Hepatic stellate cell (primary cell): Measurements from ENCODE around the gene BEND6.
"Not testable (repeated sequence)": the region's sequence is repeated elsewhere in the genome, so short reads cannot be mapped to it uniquely, and the experiment has no call there.

Source experiments
- DNase-seq: peaks from one replicate; pipeline ENCODE4 v3.0.0; 2011; ENCODE audit warnings: low spot score

The BEND6 gene

GRCh38 chr6:56984361-56984760 is 29.5 kb downstream of the BEND6 start:
- no peak for DNase-seq

- DNase-seq = no peak
Measured at GRCh38 chr6:56984884-56985283, 30.0 kb downstream of the BEND6 start.

- DNase-seq = no peak
Measured at GRCh38 chr6:56986611-56987010, 31.7 kb downstream of the BEND6 start.

- DNase-seq = no peak
Measured at GRCh38 chr6:56988145-56988544, 33.2 kb downstream of the BEND6 start.

- no peak for DNase-seq
Measured at GRCh38 chr6:56992036-56992435, 37.1 kb downstream of the BEND6 start.

- no peak for DNase-seq
Measured at GRCh38 chr6:56992703-56993102, 37.8 kb downstream of the BEND6 start.

GRCh38 chr6:56995347-56995902 is 40.5 kb downstream of the BEND6 start:
- DNase-seq = no peak

GRCh38 chr6:56996401-56996800 is 41.5 kb downstream of the BEND6 start:
- DNase-seq = no peak

GRCh38 chr6:56999049-56999448 is 44.1 kb downstream of the BEND6 start:
- DNase-seq = no peak

- DNase-seq = not testable (repeated sequence)
Measured at GRCh38 chr6:56999748-57000147, 44.8 kb downstream of the BEND6 start.

GRCh38 chr6:57002197-57002596 is 47.3 kb downstream of the BEND6 start:
- DNase-seq = no peak

- DNase-seq = no peak
Measured at GRCh38 chr6:57004292-57004691, 49.4 kb downstream of the BEND6 start.

GRCh38 chr6:57006101-57006500 is 51.2 kb downstream of the BEND6 start:
- no peak for DNase-seq

GRCh38 chr6:57008069-57008468 is 53.2 kb downstream of the BEND6 start:
- DNase-seq = not testable (repeated sequence)

- DNase-seq = peak; percentile 46
Measured at GRCh38 chr6:57013521-57013926, 58.6 kb downstream of the BEND6 start.

- no peak for DNase-seq
Measured at GRCh38 chr6:57017069-57017468, 62.2 kb downstream of the BEND6 start.

GRCh38 chr6:57017841-57018240 is 62.9 kb downstream of the BEND6 start:
- DNase-seq = no peak

- no peak for DNase-seq
Measured at GRCh38 chr6:57019434-57019833, 64.5 kb downstream of the BEND6 start.

- peak; percentile 30 for DNase-seq
Measured at GRCh38 chr6:57021086-57021720, 66.3 kb downstream of the BEND6 start.

- no peak for DNase-seq
Measured at GRCh38 chr6:57024321-57024720, 69.4 kb downstream of the BEND6 start.

- no peak for DNase-seq
Measured at GRCh38 chr6:57024775-57025174, 69.9 kb downstream of the BEND6 start.

GRCh38 chr6:57026001-57026400 is 71.1 kb downstream of the BEND6 start:
- DNase-seq = no peak

GRCh38 chr6:57027301-57027700 is 72.4 kb downstream of the BEND6 start:
- no peak for DNase-seq

GRCh38 chr6:57029213-57029612 is 74.3 kb downstream of the BEND6 start:
- no peak for DNase-seq
